SK-N-SH treated with all-trans-retinoic acid at 6 μM for 48 hours (cell line): ENCODE results near the gene DAB2.

Experiments
- ATAC-seq: fragments of 200-7000 bp; cut with Tn5 transposase; 3 replicates; pipeline ENCODE4 v1.9.1; 2020; ENCODE audit warnings: mild to moderate bottlenecking, moderate library complexity
- ARNTL ChIP-seq: fragments of 450-650 bp; formaldehyde crosslinking; IDR thresholded peaks from 2 replicates; pipeline ENCODE4 v1.5.0; 2020; ENCODE audit warnings: low read depth, mild to moderate bottlenecking, moderate library complexity, borderline replicate concordance
- BACH2 ChIP-seq: fragments of 250-450 bp; sonication (Bioruptor Pico); IDR thresholded peaks from 2 replicates; pipeline ENCODE4 v1.9.0; 2021; ENCODE audit warnings: mild to moderate bottlenecking, borderline replicate concordance
- CSDC2 ChIP-seq: fragments of 250-450 bp; sonication (Bioruptor Pico); IDR thresholded peaks from 2 replicates; pipeline ENCODE4 v1.5.0; 2020; ENCODE audit warnings: mild to moderate bottlenecking, moderate library complexity
- CSRNP3 ChIP-seq: fragments of 250-450 bp; sonication (Bioruptor Pico); IDR thresholded peaks from 2 replicates; pipeline ENCODE4 v1.5.1; 2021; ENCODE audit warnings: mild to moderate bottlenecking, moderate library complexity
- GLIS3 ChIP-seq: fragments of 250-450 bp; sonication (Bioruptor Pico); IDR thresholded peaks from 2 replicates; pipeline ENCODE4 v1.5.0; 2020; ENCODE audit warnings: mild to moderate bottlenecking, moderate library complexity
- ISL1 ChIP-seq: fragments of 250-450 bp; sonication (Bioruptor Pico); IDR thresholded peaks from 2 replicates; pipeline ENCODE4 v2.1.2; 2022; ENCODE audit warnings: mild to moderate bottlenecking, moderate library complexity
- POU6F1 ChIP-seq: fragments of 250-450 bp; sonication (Bioruptor Pico); IDR thresholded peaks from 2 replicates; pipeline ENCODE4 v1.8.0; 2021; ENCODE audit warnings: low read depth, mild to moderate bottlenecking, moderate library complexity, borderline replicate concordance
- PPARA ChIP-seq: fragments of 250-450 bp; sonication (Bioruptor Pico); IDR thresholded peaks from 2 replicates; pipeline ENCODE4 v1.5.0; 2020; ENCODE audit warnings: mild to moderate bottlenecking, borderline replicate concordance
- RARB ChIP-seq: fragments of 250-450 bp; sonication (Bioruptor Pico); IDR thresholded peaks from 2 replicates; pipeline ENCODE4 v1.8.0; 2021; ENCODE audit warnings: mild to moderate bottlenecking, moderate library complexity
- SNAI2 ChIP-seq: fragments of 250-450 bp; sonication (Bioruptor Pico); IDR thresholded peaks from 2 replicates; pipeline ENCODE4 v1.5.0; 2020; ENCODE audit warnings: mild to moderate bottlenecking, moderate library complexity
- TCF4 ChIP-seq: fragments of 250-450 bp; sonication (Bioruptor Pico); IDR thresholded peaks from 2 replicates; pipeline ENCODE4 v1.8.0; 2021; ENCODE audit warnings: mild to moderate bottlenecking, moderate library complexity, borderline replicate concordance
- TOX ChIP-seq: fragments of 250-450 bp; sonication (Bioruptor Pico); IDR thresholded peaks from 2 replicates; pipeline ENCODE4 v1.8.0; 2021; ENCODE audit warnings: mild to moderate bottlenecking, moderate library complexity, borderline replicate concordance
- TSHZ2 ChIP-seq: fragments of 250-450 bp; sonication (Bioruptor Pico); IDR thresholded peaks from 2 replicates; pipeline ENCODE4 v1.5.0; 2020; ENCODE audit warnings: mild to moderate bottlenecking, moderate library complexity
- ZC3H10 ChIP-seq: fragments of 250-450 bp; sonication (Bioruptor Pico); IDR thresholded peaks from 2 replicates; pipeline ENCODE4 v1.5.1; 2021; ENCODE audit warnings: mild to moderate bottlenecking, moderate library complexity
- ZFP3 ChIP-seq: fragments of 250-450 bp; sonication (Bioruptor Pico); IDR thresholded peaks from 2 replicates; pipeline ENCODE4 v1.5.0; 2020; ENCODE audit warnings: mild to moderate bottlenecking, moderate library complexity
- ZNF565 ChIP-seq: fragments of 450-650 bp; formaldehyde crosslinking; conservative IDR thresholded peaks from 2 replicates; pipeline ENCODE4 v1.5.0; 2020; ENCODE audit warnings: low read depth, mild to moderate bottlenecking, moderate library complexity
- ZNF70 ChIP-seq: fragments of 450-650 bp; formaldehyde crosslinking; IDR thresholded peaks from 2 replicates; pipeline ENCODE4 v1.5.0; 2020; ENCODE audit warnings: mild to moderate bottlenecking, moderate library complexity
- ZNF8 ChIP-seq: fragments of 450-650 bp; formaldehyde crosslinking; IDR thresholded peaks from 2 replicates; pipeline ENCODE4 v1.5.0; 2020; ENCODE audit warnings: mild to moderate bottlenecking, moderate library complexity
- TF ChIP-seq, protein P1 (sequence below): fragments of 250-450 bp; sonication (Bioruptor Pico); IDR thresholded peaks from 2 replicates; pipeline ENCODE4 v1.5.1; 2020; ENCODE audit warnings: low read depth, mild to moderate bottlenecking, moderate library complexity

DAB2 gene

GRCh38 chr5:39395521-39395920, 29.3 kb downstream of the DAB2 start:
- no peak for TF ChIP-seq CSRNP3 (CRISPR knock-in tag)
- no peak for TF ChIP-seq TOX (CRISPR knock-in tag)
- no peak for TF ChIP-seq ZC3H10 (CRISPR knock-in tag)
- TF ChIP-seq POU6F1 (CRISPR knock-in tag), result no peak
- TF ChIP-seq SNAI2 (CRISPR knock-in tag), result no peak
- no peak for TF ChIP-seq CSDC2 (CRISPR knock-in tag)
- no peak for TF ChIP-seq PPARA (CRISPR knock-in tag)
- TF ChIP-seq, protein P1, sequence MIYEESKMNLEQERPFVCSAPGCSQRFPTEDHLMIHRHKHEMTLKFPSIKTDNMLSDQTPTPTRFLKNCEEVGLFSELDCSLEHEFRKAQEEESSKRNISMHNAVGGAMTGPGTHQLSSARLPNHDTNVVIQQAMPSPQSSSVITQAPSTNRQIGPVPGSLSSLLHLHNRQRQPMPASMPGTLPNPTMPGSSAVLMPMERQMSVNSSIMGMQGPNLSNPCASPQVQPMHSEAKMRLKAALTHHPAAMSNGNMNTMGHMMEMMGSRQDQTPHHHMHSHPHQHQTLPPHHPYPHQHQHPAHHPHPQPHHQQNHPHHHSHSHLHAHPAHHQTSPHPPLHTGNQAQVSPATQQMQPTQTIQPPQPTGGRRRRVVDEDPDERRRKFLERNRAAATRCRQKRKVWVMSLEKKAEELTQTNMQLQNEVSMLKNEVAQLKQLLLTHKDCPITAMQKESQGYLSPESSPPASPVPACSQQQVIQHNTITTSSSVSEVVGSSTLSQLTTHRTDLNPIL (CRISPR knock-in tag), result no peak
- TF ChIP-seq ZNF70 (CRISPR knock-in tag), result no peak
- no peak for TF ChIP-seq GLIS3 (CRISPR knock-in tag)
- no peak for TF ChIP-seq ISL1 (CRISPR knock-in tag)
- TF ChIP-seq, all 23 proteins: peak for 0
- no peak for ATAC-seq

DNA sequence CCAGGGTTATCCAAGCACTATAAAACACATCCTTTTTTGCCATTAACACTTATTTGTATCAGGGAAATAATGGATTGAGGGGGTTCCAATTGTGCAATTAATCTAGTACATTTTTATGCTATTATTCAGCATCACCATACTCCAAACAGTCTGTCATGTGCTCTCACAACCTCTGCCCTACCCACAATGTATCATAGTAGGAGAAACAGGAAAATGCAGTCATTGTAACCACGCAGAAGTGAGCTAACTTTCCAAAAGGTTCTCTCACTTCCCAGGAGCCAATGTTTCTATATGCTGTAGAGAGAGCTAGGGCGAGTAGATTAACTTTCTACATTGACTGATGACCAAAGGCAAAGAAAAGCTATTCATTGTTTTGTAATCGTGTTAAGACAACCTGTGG, 29.8 kb downstream of the DAB2 start:
- ATAC-seq, result no peak
- TF ChIP-seq, protein P1 (CRISPR knock-in tag), result no peak
- TF ChIP-seq ZNF8 (CRISPR knock-in tag) (no peak), CSRNP3 (CRISPR knock-in tag) (no peak), RARB (CRISPR knock-in tag) (no peak), TCF4 (CRISPR knock-in tag) (no peak), BACH2 (CRISPR knock-in tag) (no peak)

DNA sequence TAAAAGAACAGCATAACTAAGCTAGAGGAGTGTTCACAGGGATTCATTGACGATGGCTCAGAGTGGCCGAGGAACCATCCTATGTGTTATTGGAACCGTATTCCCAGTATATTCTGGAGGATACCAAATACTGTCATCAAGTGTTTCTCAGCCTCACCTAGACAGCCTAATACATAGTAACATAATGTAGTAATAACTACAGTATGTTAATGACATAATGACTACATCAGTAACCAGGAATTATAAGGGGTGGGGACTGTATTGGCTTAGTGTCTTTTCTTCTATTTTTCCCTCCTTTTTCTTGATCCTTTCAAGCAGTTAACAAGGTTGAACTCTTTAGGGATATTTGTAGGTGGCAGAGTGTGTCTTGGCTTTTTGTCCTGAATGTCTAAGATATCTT, 33.8 kb downstream of the DAB2 start:
- ATAC-seq, result no peak
- no peak for TF ChIP-seq ZFP3 (CRISPR knock-in tag)
- no peak for TF ChIP-seq ZC3H10 (CRISPR knock-in tag)
- no peak for TF ChIP-seq ZNF565 (CRISPR knock-in tag)
- TF ChIP-seq ARNTL (CRISPR knock-in tag), result no peak
- no peak for TF ChIP-seq TSHZ2 (CRISPR knock-in tag)
- no peak for TF ChIP-seq ZNF70 (CRISPR knock-in tag)
- TF ChIP-seq ISL1 (CRISPR knock-in tag), result no peak
